ENCODE measurements around the gene FANCD2OS.
"Not testable (repeated sequence)": the region's sequence is repeated elsewhere in the genome, so short reads cannot be mapped to it uniquely, and the experiment has no call there.

Gene FANCD2OS

DNA sequence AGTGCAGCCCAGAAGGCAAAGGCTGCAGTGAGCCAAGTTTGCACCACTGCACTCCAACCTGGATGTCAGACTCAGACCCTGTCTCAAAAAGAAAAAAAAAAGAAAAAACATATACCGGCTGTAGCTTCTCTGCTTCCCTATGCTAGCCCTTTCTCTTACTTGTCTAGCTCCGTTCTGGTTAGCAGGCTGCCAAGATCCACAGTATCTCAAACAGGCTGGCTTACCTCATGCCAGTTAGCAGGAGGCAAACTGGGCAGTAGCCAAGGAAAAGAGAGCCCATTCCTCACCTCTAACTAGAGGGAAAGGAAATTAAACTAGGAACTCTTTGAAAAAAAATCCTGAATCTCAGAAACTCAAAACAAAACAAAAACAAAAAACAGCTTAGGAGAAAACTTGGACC lies 16.7 kb downstream of the FANCD2OS start:
- not testable (repeated sequence) for DNase-seq

DNA sequence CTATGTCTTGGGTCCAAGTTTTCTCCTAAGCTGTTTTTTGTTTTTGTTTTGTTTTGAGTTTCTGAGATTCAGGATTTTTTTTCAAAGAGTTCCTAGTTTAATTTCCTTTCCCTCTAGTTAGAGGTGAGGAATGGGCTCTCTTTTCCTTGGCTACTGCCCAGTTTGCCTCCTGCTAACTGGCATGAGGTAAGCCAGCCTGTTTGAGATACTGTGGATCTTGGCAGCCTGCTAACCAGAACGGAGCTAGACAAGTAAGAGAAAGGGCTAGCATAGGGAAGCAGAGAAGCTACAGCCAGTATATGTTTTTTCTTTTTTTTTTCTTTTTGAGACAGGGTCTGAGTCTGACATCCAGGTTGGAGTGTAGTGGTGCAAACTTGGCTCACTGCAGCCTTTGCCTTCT lies 17.3 kb downstream of the FANCD2OS start:
- DNase-seq: not testable (repeated sequence)

DNA sequence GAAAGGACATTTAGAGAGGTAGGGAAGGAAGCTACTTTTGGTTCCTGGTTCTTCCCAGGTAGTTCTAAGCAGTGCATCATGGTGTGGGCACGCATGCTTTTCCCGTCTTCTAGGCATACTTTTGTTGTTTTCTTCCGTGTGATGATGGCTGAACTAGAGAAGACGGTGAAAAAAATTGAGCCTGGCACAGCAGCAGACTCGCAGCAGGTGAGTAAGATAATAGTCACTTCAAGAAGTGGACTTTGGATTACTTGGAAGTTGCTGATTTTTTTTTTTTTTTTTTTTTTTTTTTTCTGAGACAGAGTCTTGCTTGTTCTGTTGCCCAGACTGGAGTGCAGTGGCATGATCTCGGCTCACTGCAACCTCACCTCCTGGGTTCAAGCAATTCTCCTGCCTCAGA lies 17.9 kb downstream of the FANCD2OS start:
- no peak for DNase-seq

DNA sequence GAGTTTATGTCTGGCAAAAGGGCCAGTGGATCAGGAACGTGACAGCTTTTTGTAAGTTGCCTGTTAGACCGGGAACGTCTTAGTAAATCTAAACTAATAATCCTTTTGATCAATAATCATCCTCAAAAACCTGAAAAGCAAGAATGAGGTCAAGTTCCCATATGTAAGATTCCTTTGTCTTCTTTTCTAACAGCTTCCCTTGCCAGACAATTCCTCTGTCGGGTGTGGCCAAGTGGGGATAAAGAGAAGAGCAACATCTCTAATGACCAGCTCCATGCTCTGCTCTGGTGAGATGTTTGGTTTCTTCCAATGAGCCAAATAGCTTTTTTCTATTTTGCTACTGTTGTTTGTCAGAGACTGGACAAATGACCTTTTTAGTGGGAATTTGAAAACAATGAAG lies 19.8 kb downstream of the FANCD2OS start:
- no peak for DNase-seq

DNA sequence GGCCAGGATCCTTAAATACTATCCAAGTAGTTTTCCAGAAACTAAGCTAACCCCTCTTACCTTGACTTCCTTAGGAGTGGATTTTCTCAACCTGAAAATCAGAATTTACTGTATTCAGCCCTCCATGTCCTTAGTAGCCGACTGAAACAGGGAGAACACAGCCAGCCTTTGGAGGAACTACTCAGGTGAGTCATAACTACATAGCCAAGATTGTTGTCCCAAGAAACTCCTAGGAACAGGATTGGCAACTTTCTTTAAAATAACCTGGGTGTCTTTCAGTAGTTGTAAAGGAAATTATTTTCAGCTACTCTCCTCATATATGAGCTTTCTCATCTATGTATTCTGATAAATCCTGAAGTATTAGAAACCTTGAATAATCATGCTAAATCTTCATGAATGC lies 22.3 kb downstream of the FANCD2OS start:
- no peak for DNase-seq

DNA sequence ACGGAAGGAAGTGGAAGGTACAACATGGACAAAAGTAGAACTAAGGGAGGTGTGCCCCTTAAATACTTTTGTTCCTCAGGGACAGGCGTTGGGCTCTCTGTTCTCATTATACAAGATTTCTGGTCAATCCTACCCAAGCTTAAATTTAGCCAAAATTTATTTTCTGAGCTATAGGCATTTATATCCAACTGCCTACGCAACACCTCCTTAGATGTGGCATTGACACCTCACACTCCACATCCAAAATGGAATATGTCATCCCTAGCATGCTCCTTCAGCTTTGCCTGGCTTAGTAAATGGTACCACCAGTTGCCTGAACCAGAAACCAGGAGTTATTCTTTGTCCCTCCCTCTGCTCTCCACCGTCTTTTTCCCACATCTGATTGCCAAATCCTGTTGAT lies 26.2 kb downstream of the FANCD2OS start:
- DNase-seq: no peak

DNA sequence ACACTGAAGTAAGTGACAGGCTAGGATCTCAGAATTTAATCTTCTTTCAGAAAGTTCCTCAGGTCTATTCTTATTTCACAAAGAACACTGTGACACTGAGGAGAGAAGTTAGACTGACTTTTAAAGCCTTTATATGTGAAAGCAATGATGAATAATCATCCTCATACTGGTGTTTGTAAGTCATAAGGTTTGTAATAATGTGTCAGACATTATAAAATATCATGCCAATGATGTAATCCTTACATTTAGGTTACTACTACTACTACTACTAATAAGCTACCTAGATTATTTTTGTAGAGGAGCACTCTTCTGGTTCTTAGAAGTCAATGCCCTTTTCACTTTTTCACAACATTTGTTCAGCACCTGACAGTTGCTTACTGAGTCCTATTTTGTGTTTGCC lies 33.4 kb downstream of the FANCD2OS start:
- DNase-seq: no peak

DNA sequence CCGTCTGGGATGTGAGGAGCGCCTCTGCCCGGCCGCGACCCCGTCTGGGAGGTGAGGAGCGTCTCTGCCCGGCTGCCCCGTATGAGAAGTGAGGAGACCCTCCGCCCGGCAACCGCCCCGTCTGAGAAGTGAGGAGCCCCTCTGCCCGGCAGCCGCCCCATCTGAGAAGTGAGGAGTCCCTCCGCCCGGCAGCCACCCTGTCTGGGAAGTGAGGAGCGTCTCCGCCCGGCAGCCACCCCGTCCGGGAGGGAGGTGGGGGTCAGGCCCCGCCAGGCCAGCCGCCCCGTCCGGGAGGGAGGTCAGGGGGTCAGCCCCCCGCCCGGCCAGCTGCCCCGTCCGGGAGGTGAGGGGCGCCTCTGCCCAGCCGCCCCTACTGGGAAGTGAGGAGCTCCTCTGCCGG lies 38.0 kb downstream of the FANCD2OS start:
- not testable (repeated sequence) for DNase-seq

DNA sequence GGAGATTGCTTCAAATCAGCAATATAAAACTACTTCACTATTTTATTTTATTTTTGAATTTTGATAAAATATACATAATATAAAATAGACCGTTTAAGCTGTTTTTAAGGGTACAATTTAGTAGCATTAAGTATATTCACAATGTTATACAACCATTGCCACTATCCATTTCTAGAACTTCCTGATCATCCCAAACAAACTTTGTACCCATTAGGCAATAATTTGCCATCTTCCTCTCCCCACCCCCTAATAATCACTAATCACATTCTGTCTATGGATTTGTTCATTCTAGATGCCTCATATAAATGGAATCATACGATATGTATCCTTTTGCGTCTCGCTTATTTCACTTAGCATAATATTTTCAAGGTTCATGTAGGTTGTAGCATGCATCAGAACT lies 53.0 kb downstream of the FANCD2OS start:
- no peak for DNase-seq
